SHP77 treated with DMSO at 0.1 percent for 48 hours (cell line): ENCODE measurements around the gene KAT2B.
"Not testable (repeated sequence)": the region's sequence is repeated elsewhere in the genome, so short reads cannot be mapped to it uniquely, and the experiment has no call there.

ENCODE experiments used
- DNase-seq: peaks from one replicate; lab custom pipeline; 2025; lab: John Stamatoyannopoulos, UW

Gene KAT2B

DNA sequence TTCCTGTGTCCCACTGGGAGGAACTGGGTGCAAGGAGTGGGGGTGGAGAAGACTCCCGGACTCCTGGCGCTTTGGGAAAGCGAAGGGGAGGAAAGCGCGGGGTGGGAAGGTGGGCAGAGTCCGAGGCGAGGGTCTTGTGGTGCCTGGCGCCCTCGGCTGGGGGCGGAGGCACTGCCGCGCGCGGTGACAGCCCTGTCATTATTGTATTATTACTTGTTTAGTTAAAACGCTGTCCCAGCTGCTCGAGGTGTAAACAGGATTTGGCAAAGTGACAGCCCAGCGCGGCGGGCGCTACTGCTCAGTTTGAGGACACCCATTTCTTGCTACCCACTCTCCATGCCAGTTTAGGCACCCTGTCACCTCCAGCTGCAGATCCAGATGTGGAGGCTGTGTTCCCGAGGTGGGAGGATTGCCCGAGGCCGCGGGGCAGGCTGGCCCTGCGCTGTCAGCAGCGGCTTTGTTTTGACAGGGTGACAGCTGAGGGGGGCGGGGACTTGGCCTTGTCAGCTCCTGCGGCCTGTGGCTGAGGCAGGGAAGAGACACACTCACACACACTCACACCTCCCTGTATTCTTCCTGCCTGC lies 1.0 kb downstream of the KAT2B start:
- peak; percentile 49 for DNase-seq

DNA sequence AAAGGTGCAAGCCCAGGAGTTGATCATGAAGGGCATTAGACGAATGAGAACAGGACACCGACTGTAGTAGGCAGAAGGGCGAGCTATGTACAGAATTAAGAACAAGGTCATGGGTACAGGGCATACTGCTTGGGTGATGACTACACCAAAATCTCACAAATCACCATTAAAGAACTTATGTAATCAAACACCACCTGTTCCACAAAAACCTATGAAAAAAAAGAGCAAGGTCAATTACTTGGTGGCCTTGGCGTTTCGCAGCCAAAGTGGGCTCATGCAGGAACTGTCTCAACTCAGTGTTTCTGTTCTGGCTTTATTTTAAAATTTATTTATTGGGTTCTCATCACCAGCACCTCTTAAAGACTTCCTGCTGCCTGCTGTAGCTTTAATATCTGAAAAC lies 2.1 kb downstream of the KAT2B start:
- DNase-seq = no peak

DNA sequence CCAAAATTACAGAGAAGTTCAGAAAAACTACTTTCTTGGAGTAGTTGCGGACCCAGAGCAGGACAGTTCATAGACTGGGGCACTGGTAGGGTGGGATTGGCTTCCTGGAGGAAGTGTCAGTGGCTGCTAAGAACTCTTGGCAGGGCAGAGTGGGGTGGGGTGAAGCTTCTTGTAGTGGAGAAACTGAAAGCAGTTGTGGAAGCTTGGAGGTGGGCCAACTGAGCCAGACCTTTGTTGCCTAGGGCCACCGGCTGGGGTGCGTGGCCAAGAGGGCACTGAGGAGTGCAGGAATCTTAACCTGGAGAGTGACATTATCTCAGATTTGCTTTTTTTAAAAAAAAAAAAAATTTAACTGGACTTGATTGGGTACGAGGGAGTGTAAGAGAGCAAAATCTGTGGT lies 3.1 kb downstream of the KAT2B start:
- no peak for DNase-seq

DNA sequence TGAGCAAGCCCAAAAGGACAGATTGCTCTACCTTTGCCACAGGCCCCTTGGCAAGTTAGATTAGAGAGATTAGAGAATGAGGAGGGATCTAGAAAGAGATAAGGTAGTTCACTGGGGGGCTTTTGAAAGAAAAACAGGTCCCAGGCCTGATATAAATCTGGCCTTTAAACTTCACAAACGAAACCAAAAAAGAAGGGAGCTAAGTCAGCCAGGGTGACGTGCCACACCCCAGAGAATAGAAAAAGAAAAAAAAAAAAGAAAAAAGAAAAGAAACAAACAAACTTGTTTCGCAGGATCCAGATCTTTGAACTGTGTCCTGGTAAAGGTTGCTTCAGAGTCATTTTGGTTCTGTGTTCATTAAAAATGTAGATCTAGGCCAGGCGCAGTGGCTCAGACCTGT lies 3.6 kb downstream of the KAT2B start:
- no peak for DNase-seq

DNA sequence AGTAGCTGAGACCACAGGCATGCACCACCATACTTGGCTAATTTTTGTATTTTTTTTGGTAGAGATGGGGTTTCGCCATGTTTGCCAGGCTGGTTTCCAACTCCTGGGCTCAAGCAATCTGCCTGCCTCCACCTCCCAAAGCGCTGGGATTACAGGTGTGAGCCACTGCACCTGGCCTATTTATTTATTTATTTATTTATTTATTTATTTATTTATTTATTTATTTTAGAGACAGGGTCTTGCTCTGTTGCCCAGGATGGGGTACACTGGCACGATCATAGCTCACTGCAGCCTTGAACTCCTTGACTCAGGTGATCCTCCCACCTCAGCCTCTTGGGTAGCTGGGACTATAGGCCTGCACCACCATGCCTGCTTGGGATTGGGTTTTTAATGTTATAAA lies 4.9 kb downstream of the KAT2B start:
- DNase-seq = not testable (repeated sequence)

DNA sequence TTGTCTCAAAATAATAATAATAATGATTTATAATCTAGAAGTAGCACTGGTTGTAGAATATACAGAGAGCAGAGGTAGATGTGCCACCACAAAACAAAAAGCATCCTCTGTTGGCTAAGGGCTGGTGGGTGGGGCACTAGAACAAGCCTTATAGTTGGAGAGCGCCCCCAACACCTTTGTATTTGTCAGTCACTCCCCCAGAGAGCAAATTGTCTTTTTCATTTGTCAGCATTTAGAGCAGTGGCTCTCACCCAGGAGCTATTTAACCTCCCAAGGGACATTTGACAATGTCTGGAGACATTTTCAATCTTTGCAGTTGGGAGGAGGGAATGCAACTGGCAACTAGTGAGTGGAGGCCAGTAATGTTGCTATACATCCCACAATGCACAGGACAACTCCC lies 6.3 kb downstream of the KAT2B start:
- DNase-seq = no peak

DNA sequence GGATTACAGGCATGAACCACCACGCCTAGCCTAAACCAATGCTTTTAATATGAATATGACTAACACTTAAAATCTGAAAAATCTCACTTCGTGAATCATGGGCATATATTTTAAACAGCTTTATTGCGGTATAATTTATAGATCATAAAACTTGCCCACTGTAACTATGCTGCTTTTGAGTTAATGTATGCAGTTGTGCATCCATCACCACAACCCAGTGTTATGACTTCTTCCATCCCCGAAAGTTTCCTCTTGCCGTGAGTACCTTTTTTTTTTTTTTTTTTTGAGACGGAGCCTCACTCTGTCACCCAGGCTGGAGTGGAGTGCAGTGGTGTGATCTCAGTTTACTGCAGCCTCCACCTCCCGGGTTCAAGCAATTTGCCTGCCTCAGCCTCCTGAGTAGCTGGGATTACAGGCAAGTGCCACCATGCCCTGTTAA lies 7.1 kb downstream of the KAT2B start:
- no peak for DNase-seq

DNA sequence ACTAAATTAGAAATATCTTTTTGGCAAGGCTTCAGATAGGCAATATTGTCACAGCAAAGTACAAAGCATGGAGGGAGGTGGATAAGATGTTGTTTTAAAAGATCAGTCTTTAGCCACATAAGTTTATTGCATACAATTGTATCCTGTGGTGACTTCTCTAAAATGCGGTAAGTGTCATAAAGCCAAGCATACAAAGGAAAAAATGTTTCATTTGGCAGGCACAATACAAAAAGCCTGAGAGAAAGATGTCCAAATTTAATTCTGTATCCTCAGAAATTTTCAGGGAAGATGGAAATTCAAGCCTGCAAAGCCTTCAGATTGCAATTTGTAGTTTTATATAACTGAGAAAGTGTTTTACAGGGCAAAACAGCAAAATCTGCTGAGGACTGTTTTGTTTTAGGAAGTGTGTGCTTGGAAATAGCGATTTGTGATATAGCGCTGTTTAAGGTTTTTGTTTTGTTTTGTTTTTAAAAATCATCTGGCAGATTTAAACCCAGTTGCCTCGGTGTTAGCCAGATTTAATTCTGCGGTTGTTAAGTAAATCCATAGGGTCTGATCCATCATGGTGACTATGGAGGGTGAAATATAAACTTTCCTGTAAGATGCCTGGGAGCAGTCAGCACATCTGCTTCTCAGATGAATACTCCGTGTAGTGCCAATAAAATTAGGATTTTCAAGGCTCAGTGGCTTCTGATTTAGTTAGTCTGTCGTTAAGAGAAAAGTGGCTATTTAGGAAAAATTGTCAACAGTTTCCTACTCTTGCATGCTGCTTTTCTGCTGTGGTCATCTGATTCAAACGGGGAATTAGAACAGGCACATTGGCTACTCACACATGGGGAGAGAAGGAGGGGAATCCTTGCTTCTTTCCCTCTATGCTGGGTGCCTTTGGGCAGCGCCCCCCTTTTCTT lies 8.0 kb downstream of the KAT2B start:
- no peak for DNase-seq

DNA sequence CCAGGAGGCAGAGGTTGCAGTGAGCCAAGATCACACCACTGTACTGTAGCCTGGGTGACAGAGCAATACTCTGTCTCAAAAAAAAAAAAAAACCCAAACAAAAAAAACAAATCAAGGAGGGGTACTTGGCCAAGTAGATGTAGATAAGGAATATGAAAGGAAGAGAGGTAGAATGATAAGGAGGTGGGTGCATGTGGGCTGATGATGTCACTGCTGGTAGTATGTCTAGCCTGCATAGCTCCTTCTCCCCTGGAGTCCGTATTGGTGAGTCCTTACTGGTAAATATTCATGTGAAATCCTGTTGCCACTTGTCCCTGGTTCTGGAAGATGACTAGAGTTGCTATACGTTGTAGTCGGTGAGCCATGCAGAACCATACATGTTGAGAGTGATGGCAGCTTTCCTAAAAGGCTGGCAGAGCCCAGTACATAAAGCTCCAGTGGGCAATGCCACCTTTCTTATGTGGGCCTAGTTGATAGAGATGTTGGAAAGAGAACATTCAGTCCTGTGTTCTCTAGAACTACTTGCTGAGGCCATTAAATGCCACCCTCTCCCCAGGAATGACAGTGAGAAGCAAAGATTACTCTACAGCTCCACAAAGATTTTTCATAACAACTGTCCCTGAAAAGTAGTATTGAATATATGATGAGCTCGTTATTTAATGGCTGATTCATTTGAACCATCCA lies 11.0 kb downstream of the KAT2B start:
- DNase-seq = no peak

DNA sequence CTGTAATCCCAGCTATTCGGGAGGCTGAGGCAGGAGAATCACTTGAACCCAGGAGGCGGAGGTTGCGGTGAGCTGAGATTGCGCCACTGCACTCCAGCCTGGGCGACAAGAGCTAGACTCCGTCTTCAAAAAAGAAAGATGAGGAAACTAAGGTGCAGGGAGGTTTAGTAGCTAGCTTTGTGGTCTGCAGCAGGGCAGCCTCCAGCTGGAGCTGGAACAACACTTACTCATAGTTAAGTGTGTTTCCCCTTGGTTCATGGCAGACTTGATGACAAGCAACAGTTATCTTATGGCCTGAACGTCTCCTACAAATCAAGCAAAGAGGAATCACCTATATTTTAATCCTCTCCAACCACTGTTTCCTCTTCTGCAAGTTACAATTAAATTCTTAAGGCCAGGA lies 12.6 kb downstream of the KAT2B start:
- no peak for DNase-seq

DNA sequence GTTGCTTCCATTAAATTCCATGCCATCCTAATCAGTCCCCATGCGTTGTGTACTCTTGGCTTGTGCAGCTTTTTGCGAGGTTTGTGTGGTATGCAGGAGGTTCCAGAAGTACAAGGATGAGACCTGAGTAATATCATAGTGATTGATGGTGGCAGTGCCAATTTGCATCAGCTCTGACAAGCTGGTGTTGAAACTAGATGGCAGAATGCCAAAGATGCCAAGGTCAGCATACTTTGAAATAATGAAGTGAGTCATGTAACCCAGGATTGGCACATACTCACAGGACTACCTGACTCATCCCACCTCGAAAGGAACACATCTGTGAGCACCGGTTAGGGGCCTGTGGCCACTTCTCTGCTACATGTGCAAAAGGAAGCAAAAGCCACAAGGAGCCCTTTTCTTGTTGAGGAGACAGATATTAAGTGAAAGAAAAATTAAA lies 14.3 kb downstream of the KAT2B start:
- DNase-seq = peak; percentile 81

DNA sequence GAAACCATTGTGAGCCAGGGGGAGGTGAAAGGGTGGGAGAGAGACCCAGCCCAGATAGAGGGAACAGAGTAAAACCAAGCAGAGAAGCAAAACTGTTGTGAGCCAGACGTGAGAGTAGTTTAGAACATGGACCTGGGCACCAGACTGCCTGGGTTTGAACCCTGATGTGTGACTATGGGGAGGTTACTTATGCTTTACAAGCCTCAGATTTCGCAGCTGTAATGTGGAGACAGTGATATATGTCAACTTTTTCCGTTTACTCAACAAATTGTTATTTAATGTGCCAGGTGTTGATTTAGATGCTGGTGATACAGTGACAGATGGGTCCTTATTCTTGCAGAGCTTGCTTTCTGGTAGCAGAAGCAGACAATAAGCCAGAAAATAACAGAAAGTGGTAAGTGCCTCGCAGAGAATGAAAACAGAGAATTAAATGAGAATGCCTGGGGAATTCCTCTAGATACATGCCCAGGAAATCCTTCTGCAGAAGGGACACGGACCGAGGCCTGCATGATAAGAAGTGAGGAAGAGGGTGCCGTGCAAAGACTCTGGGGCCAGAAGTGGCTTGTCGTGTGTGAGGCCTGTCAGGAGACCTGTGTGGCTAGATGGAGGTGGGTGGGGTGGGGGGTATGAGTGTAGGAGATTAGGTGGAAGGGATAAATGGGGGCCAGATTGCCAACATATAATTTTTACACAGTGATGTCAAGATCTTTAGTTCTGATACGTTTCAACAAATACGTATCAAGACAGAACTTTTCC lies 15.0 kb downstream of the KAT2B start:
- peak; percentile 24 for DNase-seq

DNA sequence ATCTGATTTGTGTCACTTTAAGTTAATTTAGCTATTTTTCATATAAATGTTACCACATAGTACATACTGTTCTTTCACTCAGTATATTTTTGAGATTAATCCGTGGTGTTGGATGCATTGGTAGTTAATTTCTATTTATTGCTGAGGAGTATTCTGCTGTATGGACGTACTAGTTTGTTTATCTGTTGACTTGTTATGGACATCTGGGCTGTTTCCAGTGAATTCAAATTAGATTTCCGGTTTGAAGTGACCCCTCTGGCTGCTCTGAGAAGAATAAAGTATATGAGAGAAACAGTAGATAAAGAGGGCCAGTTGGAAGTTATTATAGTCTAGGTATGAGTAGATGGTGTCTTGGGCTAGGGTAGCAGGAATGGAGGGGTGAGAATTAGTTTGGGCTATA lies 15.6 kb downstream of the KAT2B start:
- no peak for DNase-seq

DNA sequence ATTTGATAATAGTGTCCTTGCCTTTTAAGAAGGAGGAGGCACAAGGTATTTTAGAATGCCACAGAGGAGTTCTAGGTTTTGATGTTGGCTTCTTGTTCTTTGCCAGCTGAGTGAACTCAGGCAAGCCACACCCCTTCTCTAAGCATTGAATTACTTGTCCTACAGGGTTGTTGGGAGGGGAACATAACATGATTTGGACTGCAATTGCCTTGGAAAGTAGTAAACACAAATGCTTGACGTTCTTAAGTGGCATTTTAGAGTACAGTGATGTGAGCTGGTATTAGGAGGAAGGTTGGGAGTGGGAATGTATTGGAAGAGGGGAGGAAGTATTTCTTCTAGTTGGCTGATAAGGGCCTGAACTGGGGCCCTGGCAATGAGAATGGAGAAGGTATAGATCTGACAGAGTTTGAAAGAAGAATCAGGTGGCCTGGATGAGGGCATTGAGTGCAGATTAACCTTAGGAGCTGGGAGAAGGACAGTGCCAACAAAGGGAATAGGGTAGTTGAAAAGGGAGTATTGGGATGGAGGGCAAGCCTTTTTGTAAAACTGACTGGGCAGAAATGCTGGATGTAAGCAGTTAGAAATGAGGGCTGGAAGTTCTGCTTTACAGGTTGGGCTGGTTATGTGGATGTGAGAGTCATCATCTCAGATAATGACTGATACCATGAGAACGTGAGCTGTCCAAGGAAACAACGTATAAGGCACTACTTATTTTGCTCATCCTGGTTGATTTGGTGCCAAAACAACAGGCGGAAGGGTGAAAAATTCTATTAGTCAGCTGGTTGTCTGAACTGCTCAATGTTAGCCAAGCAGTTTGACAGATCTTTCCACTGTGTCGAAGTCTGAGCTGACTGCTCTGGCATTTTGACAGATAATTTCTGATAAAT lies 16.7 kb downstream of the KAT2B start:
- DNase-seq = no peak

DNA sequence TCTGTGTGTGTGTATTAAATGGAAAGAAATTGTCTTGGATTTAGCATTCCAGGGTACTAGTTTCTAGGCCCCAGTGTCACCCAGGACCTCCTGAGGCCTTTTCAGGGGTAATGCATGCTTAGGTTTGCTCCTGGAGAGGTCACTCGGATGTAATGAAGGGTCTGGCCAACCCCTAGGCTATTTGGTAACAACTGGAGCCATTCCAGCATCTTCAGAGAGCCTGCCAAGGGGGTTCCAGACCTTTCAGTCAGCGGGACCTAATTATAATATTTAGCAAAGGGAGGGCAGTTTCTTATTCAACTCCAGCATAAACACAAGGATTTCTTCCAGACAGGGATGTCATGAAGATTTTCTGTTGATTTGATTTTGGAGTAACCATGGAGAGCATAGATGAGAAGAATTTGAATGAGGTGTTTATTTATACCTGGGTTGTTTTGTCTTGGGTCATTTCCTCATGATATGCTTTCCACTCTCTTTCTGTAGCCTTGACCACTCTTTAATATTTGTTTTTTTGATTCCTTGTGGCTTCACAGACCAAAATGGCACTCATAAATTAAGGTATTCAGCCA lies 17.4 kb downstream of the KAT2B start:
- DNase-seq = no peak

DNA sequence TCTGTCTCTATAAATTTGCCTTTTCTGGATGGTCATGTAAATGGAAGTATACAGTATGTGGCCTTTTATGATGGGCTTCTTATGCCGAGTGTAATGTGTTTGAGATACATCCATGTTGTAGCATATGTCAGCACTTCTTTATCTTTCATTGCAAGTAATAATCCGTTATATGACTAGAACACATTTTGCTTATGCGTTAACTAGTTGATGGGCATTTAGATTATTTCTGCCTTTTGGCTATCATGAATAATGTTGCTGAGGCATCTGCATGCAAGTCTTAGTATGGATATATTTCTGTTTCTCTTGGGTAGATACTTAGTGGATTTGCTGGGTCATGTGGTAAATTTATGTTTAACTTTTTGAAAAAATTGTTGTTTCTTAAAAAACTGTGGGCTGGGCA lies 19.7 kb downstream of the KAT2B start:
- DNase-seq = no peak

DNA sequence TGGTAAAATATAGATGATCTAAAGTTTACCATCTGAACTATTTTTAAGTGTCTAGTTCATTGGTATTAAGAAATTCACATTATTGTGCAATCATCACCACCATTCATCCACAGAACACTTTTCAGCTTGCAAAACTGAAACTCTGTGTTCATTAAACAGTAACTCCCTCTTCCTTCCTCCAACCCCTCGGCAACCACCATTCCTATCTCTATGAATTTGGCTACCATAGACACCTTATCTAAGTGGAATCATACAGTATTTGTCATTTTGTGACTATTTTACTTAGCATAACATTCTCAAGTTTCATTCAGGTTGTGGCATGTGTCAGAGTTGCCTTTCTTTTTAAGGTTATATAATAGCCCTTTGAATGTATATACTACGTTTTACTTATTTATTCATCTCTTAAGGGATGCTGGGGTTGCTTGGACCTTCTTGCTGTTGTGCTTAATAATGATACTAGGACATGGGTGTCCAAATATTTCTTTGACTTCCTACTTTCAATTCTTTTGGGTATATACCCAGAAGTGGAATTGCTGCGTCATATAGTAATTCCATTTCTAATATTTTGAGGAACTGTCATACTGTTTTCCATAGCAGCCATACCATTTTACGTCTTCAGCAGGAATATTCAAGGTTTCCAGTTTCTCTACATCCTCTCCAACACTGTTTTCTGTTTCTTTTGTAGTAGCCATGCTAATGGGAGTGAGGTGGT lies 20.9 kb downstream of the KAT2B start:
- no peak for DNase-seq

DNA sequence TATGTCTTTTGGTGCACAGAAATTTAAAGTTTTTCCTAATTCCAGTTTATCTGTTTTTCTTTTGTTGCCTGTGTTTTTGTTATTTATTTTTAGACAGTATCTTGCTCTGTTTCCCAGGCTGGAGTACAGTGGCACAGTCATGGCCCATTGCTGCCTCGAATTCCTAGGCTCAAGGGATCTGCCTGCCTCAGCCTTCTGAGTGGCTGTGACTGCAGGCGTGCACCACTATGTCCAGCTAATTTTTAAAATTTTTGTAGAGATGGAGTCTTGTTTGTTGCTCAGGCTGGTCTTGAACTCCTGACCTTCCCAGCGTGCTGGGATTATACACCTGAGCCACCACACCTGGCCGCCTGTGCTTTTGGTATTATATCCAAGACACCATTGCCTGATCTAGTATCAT lies 22.8 kb downstream of the KAT2B start:
- DNase-seq = no peak

DNA sequence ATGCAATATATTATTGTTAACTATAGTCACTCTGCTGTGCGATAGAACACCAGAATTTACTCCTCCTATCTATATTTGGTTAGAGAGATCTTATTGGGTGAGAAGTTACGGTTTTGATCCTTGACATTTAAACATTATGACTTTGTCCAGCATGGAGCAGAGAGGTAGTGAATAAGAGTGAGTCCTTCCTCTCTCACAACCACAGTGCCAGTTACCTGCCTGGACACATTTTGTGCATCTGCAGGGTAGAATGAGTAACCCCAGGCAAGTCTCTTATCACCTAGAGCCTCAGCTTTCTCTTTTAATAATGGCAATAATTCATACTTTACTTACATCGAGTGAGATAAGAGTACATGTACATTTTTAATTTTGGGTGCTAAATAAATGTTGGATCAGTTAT lies 24.1 kb downstream of the KAT2B start:
- DNase-seq = no peak
